BE2C (cell line): Measurements from ENCODE around the gene EIF3F.

Experiments
- DNase-seq: peaks from one replicate; pipeline ENCODE4 v3.0.0-alpha.2; 2020
- H3K27me3 ChIP-seq: fragments of 250-450 bp; sonication (Bioruptor Pico); 2 replicates; pipeline ENCODE4 v1.5.1; 2020; ENCODE audit warnings: mild to moderate bottlenecking
- H3K36me3 ChIP-seq: fragments of 250-450 bp; sonication (Bioruptor Pico); 2 replicates; pipeline ENCODE4 v1.5.1; 2020; ENCODE audit warnings: mild to moderate bottlenecking
- H3K4me1 ChIP-seq: fragments of 250-450 bp; sonication (Bioruptor Pico); 2 replicates; pipeline ENCODE4 v1.5.1; 2020
- H3K4me3 ChIP-seq: 2 replicates; pipeline ENCODE4 v1.5.1; 2011; ENCODE audit warnings: low read depth, low read length
- H3K9me3 ChIP-seq: fragments of 250-450 bp; sonication (Bioruptor Pico); 2 replicates; pipeline ENCODE4 v1.5.1; 2020
- TF ChIP-seq, protein P1 (sequence below): IDR thresholded peaks from 2 replicates; pipeline ENCODE4 v1.5.1; 2012; ENCODE audit warnings: mild to moderate bottlenecking, low read depth, low read length

The EIF3F gene

DNA sequence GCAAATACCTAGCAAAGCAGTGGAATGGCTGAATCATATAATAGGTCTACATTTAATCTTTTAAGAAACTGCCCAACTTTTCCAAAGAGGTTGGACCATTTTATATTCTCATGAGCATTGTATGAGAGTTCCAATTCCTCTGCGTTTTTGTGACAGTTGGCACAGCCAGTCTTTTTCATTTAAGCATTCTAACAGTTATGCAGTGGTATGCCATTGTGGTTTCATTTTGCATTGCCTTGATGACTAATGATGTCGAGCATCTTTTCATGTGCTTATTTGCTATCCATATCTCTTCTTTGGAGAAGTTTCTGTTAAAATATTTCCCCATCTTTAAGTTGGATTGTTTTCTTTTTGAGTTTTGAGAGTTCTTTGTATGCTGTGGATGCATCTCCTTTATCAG, 38.7 kb downstream of the EIF3F start:
- no peaks in the 10 kb centered on the region for H3K27me3 ChIP-seq
- no peaks in the 10 kb centered on the region for H3K9me3 ChIP-seq
- H3K4me3 ChIP-seq, result no peak overlapping the region
- TF ChIP-seq, protein P1, sequence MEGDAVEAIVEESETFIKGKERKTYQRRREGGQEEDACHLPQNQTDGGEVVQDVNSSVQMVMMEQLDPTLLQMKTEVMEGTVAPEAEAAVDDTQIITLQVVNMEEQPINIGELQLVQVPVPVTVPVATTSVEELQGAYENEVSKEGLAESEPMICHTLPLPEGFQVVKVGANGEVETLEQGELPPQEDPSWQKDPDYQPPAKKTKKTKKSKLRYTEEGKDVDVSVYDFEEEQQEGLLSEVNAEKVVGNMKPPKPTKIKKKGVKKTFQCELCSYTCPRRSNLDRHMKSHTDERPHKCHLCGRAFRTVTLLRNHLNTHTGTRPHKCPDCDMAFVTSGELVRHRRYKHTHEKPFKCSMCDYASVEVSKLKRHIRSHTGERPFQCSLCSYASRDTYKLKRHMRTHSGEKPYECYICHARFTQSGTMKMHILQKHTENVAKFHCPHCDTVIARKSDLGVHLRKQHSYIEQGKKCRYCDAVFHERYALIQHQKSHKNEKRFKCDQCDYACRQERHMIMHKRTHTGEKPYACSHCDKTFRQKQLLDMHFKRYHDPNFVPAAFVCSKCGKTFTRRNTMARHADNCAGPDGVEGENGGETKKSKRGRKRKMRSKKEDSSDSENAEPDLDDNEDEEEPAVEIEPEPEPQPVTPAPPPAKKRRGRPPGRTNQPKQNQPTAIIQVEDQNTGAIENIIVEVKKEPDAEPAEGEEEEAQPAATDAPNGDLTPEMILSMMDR, result no peak
- H3K4me1 ChIP-seq, result no peaks in the 10 kb centered on the region; the same call in 1 of the 2 replicates
- H3K36me3 ChIP-seq, result no peaks in the 10 kb centered on the region
- DNase-seq, result no peak

DNA sequence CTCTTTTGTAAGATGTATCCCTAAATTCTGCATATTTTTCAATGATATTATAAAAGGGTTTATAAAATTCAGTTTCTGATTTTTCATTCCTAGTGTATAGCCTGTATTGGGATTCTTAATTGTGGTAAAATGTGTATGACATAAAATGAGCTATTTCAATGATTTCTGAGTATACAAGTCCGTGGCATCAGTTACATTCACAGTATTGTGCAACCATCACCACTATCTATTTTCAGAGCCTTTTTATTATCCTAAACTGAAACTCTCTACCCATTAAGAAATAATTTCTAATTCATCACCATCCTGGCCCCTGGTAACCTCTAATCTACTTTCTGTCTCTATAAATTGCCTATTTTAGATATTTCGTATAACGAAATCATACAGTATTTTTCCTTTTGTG, 39.8 kb downstream of the EIF3F start:
- no peak for DNase-seq
- no peaks in the 10 kb centered on the region for H3K27me3 ChIP-seq
- no peaks in the 10 kb centered on the region for H3K36me3 ChIP-seq
- H3K4me3 ChIP-seq, result no peak overlapping the region
- H3K4me1 ChIP-seq, result no peaks in the 10 kb centered on the region; the same call in 1 of the 2 replicates
- TF ChIP-seq, protein P1, result no peak
- no peaks in the 10 kb centered on the region for H3K9me3 ChIP-seq

DNA sequence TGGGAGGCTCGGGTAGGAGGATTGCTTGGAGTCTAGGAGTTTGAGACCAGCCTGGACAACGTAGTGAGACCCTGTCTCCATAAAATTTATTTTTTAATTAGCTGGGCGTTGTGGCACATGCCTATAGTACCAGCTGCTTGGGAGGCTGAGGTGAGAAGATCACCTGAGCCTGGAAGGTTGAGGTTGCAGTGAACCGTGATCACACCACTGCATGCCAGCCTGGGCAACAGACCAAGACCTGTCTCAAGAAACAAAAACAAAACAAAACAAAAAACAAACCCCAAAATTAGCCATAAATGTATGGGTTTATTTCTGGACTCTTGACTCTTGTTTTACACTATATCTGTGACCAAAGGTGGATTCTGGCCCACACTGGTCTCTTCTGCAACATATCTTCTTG, 41.6 kb downstream of the EIF3F start:
- DNase-seq, result no peak
- Histone ChIP-seq H3K9me3 (no peaks in the 10 kb centered on the region), H3K27me3 (no peaks in the 10 kb centered on the region), H3K4me1 (peaks cover 9% of the 10 kb centered on the region), H3K36me3 (no peaks in the 10 kb centered on the region), H3K4me3 (no peak overlapping the region)
- TF ChIP-seq, protein P1, result no peak

DNA sequence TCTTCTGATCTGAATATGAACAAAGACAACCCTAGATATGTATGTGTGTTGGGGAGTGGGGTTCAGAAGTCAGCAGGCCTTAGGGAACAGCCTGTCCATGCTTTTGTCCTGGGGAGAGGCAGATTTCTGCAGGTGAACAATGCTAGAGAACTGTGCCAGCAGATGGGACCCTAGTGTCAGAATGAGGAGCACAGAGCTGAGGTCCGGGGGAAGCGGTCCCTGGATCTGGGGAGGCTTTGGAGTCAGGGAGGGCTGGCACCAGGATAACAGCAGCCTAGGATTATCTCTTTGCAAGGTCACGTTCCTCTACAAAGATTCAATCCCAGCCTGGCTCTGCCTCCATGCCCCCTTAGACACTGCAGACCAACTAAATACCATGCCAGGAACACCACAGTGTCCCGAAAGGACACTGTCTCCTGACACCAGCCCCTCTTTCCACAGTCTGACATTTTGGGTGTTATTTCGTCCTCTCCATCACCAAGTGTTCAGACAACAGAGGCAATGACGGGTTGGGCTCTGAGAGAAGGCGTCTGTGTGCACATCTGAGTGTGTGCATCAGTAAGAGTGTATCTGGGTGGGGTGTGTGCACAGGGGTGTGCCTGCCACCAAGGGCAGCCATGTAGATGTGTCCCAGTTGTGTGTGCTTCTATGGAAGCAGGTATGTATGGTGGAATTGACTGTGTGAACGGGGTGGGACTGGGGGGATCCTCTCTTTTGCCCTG, 43.5 kb downstream of the EIF3F start:
- no peak for DNase-seq
- H3K36me3 ChIP-seq, result no peaks in the 10 kb centered on the region
- no peak overlapping the region for H3K4me3 ChIP-seq
- TF ChIP-seq, protein P1, result no peak
- H3K27me3 ChIP-seq, result no peaks in the 10 kb centered on the region
- H3K9me3 ChIP-seq, result no peaks in the 10 kb centered on the region
- H3K4me1 ChIP-seq, result peaks cover 23% of the 10 kb centered on the region

DNA sequence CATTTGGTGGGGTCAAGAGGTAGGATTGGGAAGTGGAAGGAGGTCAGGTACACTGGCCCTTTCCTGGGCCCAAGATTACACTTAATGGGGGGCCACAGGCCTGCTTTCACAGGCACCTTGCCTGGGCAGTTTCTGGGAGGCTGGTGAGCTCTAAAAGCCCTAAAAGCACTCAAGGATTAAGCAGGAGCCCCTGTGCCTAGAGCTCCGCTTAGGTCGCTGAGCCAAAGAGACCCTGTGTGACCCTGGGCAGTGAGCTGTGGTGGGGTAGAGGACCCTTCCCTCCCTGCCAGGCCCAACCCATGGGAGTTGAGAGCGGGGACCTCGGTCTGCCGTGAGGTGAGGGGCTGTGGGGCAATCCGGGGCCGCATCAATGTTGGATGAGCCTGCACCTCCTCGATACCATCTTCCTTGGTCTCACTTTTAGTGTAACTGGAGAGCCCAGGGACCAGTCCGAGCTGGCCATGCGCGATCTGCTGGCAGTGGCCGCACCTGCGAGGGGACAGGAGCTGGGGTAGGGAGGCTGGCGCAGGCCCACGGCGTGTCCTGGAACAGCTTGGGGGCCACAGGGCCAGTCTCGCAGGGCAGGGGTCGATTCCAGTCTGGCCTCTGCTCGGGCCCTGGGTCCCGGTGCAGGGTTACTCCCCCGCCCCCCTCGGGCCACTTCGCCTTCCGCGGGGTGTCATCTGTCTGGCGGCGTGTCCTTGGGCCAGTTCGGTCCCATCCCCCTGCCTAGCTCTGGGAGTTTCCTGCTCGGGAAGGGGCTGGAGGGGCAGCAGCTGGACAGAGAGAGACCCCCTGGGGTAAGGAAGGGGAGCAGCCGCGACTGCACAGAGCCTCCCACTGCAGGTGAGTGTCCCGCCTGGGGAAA, 44.3 kb downstream of the EIF3F start:
- Histone ChIP-seq H3K9me3 (no peaks in the 10 kb centered on the region), H3K27me3 (no peaks in the 10 kb centered on the region), H3K4me3 (no peak overlapping the region), H3K4me1 (peaks cover 31% of the 10 kb centered on the region), H3K36me3 (no peaks in the 10 kb centered on the region)
- DNase-seq, result no peak
- TF ChIP-seq, protein P1, result no peak

DNA sequence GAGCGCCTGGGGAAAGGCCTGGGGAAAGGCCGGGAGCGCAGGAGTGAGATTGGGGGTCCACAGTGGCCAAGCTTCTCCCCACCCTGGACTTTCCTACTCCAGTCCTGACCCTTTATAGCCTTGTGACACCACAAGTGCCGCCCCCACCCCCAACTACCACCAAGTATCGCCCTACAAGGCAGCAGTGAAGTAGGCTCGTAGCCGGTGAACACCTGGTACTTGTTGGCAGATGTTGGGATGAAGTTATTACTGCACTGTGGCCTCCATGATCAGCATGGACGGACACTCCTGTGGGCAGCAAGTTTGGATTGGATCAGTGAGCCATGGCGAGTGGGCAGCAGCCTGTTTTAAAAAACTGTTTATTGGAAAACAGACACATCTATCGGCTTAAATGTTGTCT, 45.0 kb downstream of the EIF3F start:
- Histone ChIP-seq H3K4me1 (peaks cover 31% of the 10 kb centered on the region), H3K36me3 (no peaks in the 10 kb centered on the region), H3K9me3 (no peaks in the 10 kb centered on the region), H3K4me3 (no peak overlapping the region), H3K27me3 (no peaks in the 10 kb centered on the region)
- TF ChIP-seq, protein P1, result no peak
- DNase-seq, result no peak
